Measurements from ENCODE around the gene TANC1.

Gene TANC1

DNA sequence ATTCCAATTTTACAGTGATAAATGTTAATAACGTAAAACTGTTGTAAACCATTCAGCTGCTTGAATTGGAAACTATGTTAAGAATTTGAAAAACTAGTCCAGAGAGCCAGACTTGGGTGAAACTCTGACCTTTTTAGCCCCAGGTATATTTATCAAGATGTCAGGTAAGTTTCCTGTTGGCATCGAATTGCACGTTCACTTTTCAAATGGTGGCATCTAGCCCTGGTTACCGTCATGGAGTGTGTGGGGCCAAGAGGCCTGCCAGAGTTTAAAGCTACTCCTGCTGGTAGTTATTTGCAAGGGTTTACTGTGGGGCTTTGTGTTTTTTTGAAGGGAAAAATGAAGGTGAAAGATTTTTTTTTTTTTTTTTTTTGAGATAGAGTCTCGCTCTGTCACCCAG, 208.1 kb downstream of the TANC1 start:
- DNase-seq, result no peak

DNA sequence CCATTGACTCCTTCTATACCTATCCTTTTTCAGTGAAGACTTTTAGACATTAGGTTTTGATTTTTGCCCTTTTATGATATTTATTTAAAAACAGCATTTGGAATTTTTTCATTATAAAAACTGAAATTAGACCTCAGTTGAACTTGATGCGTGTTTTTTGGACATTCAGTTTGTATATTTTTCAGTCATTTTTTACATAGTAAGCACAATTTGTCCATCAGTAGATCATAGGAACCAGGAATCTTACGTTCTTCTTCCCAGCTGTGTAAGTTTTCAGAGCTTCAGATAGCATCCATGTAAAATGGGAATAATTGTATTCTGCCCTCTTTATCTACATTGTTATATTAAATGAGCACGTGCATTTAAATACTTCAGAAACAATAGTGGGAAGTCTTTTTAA, 208.9 kb downstream of the TANC1 start:
- DNase-seq, result no peak

DNA sequence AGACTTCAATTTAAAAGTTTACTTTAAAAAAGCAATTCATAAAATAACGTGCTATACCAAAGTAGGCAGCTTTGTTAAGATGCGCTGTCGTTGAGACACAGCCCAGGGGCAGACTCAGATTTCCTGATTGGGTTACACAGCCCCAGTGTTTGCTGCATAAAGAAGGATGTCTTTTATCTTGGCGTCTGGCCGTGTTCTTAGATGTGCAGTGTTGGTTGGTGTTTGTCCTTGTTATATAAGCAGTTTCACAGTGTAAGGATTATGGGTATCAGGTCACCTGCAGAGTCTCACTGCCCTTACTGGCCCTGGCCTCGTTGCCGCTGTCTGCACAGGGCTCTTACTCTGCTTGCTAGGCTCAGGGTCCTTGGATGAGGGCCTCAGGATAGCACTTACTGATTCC, 209.5 kb downstream of the TANC1 start:
- no peak for DNase-seq

DNA sequence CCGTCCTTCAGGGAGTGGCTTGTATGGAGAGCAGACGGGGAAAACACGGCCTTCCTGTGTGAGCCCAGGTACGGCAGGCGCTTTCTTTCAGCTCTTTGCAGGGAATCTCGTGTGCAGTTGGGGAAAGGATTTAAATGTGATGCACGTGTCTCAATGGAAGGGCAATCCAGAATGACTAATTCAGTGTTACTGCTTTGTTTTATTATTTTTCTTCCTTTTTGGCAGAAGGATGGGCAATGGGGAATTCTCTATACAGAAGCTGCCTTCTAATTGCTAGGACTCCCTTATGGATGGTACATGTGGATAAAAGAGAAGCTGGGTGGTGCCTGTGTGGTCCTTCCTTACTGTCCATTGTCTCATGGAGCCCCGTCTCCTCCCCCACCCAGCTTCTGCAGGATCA, 210.7 kb downstream of the TANC1 start:
- DNase-seq, result no peak

DNA sequence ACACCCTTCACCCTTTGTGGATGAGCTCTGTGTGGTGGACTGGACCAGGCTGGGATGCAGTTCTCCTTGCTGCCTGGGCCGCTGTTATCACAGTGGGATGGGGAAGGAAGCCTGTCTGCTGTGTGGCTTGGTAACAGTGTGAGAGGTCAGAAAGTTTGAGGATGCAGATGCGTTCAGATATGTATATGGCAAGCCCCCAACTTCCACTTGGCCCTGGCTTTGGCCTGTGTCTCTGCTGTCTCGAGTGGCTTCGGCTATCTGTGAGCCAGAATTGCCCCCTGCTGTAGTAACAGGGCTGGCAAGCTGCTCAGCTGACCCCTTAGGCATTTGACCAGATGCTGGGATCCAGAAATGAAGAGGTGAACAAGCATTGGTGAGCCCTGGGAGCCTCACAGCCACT, 211.3 kb downstream of the TANC1 start:
- DNase-seq, result no peak

DNA sequence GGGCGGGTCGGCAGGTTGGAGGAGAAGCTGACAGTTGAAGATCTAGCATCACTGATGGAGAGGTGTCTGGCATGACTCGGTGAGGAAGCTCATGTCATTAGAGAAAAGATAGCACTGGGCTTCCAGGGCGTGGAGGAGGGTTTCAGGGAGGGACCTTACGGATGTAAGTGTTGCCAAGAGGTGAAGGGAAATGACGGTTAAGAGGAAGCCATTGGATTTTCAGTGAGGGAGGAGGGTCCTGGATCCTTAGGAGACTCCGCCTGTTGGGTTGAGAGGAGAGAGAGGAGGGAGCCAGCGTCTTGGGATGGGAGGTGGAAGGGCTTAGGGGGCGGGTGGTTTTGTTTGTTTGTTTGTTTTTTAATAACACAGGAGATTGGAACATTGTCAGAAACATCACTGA, 214.9 kb downstream of the TANC1 start:
- no peak for DNase-seq

DNA sequence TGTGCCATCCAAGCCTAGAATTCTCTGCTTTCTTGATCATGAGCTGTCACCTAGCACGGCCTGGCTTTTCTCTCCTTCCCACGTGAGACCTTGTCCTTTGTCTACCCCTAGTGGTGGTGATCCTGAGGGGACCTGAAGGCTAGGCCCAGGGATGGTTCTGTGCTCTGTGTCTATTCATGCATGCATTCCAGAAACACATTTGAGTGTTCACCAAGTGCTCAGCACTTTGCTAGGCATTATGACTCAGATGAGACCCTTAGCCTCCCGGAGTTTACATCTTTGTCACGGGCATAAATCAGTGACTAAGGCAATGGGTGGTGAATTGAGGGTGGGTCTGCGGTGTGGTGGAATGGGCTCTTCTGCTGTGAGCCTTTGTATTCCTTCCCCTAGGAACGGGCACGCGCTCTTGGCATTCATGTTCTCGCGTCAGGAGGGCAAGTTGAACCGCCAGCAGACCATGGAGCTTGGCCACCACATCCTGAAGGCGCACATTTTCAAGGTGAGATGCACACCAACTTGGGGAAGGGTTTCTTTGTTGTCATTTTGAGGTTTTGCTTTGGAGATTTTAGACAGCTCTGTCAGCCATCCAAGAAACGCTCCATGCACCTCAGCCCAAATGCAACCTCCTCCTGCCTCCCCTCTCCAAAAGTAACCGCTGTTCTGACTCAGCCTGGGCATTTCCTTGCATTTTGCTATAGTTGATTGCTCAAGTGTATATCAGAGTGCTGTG, 217.1 kb downstream of the TANC1 start:
- DNase-seq, result no peak

DNA sequence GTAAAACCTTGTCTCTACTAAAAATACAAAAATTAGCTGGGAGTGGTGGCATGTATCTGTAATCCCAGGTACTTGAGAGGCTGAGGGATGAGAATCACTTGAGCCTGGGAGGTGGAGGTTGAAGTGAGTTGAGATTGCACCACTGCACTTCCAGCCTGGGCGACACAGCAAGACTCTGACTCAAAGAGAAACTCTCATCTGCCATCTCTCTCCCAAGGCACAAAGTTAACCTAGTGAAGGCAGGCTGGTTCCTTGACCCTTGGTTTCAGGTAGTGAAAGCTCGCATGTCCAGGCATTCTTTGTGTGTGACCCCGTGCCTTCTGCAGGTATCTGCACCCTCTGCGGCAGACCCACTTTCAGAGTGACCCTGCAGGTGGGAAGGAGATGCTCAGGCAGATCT, 218.0 kb downstream of the TANC1 start:
- DNase-seq, result no peak

DNA sequence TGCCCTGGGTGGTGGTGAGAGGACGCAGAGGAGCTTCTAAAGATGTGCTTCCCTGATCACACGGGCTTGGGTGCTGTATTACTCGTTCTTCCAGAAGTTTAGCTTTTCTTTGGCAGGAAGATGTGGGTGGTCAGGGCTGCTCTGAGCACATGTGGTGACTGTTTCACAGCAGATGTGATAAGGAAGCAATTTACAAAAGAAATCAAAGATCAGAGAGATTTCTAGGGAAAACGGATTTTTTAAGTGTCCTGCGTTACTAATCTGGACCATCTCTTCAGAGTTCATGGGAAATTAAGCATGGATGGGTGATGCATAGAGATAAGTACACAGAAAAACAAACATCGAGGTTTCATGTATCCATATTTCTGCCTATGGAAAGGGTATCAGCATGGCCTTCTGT, 218.7 kb downstream of the TANC1 start:
- DNase-seq, result no peak

DNA sequence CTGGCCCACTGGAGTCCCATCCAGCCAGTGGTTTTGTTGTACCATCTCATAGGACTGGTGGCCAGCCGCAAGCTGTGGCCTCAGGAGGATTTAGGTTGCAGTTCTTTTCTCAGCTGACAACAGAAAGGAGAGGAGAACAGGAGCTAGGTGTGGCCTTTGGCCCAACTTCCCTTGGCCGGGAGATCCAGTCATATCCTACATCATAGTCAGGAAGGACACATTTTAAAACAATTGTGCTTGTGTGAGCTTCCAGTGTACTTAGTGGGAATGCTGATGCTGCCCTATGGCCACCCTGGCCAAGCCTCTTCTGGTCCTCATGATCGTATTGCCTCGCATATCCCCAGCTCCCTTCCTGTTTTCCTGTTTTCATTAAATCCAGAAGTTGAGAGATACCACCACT, 220.0 kb downstream of the TANC1 start:
- DNase-seq, result no peak

DNA sequence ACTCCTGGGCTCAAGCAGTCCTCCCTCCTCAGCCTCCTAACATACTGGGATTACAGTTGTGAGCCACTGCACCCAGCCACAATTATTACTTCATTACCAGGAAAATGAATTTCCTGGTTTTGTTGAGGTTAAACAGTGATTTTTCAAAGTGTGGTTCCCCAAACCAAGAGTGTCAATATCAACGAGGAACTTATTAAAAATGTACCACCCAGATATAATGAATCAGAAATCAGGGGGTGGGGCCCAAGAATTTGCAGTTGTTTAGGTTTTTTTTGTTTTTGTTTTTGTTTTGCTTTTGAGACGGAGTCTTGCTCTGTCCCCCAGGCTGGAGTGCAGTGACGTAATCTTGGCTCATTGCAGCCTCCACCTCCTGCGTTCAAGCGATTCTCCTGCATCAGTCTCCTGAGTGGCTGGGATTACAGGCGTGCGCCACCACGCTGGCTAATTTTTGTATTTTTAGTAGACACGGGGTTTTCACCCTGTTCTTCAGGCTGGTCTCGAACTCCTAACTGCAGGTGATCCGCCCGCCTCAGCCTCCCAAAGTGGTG, 224.0 kb downstream of the TANC1 start:
- no peak for DNase-seq

DNA sequence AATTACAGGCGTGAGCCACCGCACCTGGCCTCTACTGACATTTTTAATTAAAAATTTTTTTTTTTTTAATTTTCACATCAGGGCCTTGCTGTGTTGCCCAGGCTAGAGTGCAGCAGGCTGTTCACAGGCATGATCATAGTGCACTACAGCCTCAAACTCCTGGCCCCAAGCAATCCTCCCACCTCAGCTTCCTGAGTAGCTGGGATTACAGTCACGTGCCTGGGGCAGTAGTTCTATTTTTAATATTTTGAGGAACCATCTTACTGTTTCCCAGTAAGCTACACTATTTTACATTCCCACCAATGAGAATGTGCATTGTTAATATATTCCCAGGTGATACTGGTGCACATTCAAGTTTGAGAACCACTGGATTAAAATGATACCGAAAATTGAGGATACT, 225.4 kb downstream of the TANC1 start:
- no peak for DNase-seq

DNA sequence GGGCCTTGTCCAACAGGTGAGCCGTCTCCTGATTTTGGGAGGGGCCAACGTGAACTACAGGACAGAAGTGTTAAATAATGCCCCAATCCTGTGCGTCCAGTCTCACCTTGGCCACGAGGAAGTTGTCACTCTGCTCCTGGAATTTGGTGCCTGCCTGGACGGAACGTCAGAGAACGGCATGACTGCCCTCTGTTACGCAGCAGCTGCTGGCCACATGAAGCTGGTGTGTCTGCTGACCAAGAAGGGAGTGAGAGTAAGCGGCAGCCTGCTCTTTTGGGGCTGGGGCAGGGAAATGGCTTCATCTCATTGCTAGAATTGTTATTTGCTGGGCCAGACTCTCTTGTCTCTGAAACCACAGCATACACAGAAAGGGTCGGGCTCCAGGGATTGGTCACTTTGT, 225.8 kb downstream of the TANC1 start:
- no peak for DNase-seq

DNA sequence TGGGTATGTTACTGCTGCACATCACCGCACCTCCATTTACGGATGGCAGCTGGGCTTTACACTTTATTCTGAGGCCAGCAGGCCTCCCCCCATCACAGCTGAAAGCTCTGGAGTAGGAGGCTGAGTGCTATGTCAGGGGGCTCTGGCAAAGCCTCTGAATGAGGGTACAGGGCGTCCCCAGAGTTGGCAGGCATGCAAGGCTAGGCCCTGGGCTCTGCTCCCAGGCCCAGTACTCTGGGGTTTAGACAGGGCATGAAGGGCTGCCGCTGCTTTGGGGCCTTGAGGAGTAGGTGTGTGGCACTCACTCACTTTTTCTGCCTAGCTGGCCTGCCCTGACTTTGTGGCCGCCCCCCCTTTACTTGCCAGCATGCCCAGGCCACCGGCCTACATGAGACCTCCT, 227.3 kb downstream of the TANC1 start:
- DNase-seq, result no peak

DNA sequence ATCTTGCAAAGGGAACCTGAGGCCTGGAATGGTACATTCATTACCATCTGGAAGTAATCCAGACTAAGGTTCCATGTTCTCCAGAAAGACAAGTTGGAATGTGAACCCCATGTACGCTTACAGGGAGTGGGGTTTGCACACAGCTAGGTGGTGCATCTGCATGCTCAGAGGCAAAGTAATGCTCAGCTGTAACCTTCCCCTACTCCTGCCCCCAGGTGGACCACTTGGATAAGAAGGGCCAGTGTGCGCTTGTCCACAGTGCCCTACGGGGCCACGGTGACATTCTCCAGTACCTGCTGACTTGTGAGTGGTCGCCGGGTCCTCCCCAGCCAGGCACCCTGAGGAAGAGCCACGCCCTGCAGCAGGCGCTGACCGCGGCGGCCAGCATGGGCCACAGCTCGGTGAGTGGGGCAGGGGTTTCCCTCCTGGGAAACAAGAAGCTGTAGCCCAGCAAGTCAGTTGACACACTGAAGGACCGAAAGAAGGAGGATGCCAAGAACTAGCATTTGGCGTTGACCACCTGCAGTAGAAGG, 228.0 kb downstream of the TANC1 start:
- DNase-seq, result no peak

DNA sequence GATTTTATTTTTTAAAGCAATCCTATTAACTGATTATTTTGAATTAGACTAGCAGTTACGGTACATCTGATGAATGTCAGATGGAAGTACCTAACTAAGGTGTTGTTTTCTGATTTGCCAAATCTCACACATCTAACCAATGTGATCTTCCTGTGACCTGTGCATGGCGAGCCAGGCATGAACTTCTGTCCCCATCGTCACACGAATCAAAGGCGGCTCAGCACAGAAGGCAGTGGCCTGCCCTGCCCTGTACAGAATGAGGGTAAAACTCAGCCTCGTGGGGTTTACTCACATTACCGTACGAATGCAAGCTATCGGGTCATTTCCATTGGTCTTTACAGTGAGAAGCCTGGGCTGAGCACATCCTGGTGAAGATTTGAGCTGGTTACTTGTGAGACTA, 230.8 kb downstream of the TANC1 start:
- DNase-seq, result no peak

DNA sequence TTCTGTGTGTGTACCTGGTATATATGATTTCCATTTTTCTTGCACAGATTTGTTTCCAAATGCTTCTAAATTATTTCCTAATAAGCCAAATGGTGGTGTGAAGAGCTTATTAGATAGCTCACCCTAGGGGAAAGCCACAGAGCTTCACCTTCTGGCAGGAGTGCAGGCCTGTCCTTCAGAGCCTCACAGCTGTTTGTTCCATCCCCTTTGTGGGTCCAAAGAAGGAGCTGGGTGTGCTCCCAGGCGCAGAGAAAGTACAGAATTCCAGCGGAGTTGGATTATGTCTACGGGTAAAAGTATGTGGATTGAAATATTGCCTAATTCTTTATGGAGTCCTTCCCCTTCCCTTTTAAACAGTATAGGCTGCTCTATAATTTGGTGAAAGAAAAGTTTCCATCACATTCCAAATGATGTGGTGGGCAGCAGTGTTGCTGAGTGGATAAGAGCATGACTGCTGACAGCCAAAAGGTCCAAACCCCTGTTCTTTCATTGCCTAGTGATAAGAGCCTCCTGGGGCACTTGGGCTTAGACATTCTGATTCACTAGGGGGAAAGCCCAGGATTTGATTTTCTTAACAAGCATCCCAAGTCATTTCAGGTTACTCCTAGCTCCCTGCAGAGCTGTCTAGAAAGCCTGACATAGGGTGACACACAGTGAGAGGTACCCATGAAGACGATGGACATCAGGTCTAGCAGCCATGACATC, 231.5 kb downstream of the TANC1 start:
- DNase-seq, result no peak

DNA sequence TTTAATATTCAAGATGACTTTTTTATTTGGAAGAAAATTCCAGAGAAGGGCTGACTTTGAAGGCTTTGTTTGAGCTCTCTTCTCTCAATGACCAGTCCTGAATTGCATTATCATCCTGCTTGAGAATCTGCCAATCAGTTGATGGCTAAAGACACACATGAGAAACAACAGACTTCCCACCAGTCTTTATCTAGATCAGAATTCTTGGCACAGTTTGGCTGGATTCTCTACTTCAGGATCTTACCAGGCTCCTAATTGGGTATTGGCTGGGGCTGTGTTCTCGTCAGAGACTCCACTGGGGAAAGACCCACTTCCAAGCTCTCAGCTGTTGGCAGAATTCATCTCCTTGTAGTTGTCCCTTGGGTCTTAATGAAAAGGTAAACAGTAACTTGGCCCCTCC, 232.1 kb downstream of the TANC1 start:
- no peak for DNase-seq

DNA sequence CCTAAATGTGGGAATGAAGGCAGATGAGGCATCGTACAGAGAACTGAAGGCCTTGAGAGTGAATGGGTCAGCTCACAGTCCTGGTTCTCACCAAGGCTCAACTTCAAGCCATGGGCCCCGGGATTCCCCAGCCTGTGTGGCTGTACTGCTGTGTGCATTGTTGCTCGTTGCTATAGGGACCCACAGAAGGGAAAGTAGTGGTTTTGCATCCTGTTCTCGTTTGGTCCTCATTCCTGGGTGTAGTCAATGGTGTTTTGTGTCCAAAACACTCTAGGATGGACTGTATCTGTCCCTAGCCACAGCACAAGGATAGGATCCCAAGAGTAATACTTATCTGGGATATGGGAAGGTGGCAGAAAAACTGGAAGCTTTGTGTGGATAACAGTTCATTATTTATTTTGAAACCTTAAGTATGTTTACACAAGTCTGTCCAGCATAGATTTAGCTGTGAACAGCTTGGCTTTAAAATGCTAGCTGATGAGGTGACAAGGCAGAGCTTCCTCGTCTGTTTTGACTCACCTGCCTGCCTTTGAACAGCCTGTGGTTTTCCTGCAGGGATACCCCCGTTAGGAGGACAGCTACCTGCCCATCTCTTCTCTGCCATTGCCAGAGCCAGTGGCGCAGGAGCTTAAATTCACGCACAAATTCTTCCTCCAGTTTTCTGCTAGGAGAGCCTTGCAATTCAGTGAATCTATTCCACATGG, 233.1 kb downstream of the TANC1 start:
- DNase-seq, result no peak

DNA sequence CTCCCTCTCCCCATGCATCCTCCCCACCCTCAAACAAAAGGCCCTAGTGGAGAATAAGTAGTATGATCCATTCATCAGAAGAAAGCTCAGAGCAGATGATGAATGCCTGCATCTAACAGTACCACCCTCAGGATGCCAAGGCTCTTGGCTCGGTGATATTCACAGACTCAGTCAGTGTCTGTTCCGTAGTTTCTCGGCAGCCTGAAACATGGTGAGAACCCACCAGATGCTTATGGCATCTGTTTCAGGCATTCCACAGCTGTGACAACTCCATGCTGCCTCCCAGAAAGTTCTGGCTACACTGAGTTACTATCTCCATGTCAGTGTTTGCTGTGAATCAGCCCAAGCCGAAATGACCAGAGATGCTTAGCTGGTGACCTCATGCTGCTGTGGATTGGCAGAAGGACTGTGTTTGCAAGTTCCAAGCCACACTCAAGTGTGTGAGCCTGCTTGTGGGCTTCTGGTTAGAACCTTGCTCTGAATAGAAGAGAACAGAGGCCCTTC, 234.2 kb downstream of the TANC1 start:
- DNase-seq, result no peak

DNA sequence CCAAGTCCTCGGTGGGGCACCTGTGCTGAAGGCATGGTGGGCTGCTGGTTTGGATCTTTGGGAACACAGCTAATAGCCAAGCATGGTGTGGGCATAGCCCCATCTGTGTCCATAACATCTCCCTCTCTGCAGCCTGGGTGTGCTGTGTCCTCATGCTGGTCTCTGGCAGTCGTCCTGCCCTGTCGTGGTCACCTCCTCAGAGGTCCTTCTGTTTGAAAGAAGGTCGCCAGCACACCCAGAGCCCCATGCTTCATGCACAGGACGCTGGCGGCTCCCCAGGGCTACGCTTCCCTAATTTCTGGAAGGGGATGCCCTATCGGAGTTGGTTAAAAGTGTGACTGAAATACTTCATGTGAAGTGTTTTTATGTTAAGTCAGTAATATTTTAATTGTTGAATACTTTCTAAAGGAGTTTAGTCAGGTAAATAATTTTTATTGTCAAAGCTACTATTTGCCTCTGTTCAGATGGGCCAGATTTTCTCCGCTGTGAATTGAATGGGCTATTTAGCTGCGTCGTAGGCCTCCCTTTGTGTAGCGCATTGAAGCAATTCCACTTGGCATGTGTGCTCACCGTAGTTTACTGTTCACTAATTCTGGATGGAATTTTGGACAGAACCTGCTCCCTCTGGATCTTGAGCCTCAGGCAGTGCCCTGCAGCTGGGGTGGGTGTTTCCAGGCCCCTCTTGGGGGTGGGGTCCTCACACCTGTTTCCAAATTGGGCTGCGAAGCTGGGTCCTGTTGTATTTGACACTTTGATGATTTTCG, 236.1 kb downstream of the TANC1 start:
- DNase-seq, result no peak

DNA sequence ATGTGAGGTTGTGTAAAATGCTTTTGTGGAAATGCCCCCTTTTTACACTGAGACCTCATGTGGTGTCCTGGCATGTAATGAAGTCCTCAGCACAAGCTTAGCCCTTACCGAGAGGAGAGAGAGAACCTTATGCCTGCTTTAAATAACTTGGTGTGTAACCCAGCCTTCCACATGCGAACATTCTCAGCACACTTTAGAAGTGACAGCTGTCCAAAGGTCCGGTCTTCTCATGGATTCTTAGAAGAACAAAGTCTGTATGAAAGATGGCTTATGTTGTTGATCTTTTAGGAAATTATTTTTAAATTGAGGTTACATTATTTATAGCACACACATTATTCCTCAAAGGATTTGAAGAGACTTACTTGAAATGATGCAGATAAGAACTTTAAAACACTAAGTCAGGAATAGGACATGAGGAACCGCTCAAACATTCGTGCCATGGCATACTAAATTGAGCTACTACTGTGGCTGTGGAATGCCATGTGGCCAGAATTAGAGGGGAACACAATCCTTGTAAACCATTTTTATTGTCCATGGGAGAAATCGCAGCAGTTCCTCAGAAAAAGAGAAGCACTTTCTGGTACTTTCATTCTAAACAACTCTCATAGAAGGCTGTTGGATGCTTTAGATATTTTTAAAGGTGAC, 238.4 kb downstream of the TANC1 start:
- no peak for DNase-seq
